Stimulated activated CD8-positive, alpha-beta memory T cell treated with anti-CD3 and anti-CD28 coated beads, Interleukin-2, amount 100 ng/mL, for 1 hour (primary cell): Measurements from ENCODE around the gene NELFCD.
"Not testable (repeated sequence)": the region's sequence is repeated elsewhere in the genome, so short reads cannot be mapped to it uniquely, and the experiment has no call there.

ENCODE experiments used
- DNase-seq, 2 donors: peaks; one replicate each; pipeline ENCODE4 v3.0.0-alpha.2; 2020; ENCODE audit warnings: low read depth in 2 of 2

The NELFCD gene

DNA sequence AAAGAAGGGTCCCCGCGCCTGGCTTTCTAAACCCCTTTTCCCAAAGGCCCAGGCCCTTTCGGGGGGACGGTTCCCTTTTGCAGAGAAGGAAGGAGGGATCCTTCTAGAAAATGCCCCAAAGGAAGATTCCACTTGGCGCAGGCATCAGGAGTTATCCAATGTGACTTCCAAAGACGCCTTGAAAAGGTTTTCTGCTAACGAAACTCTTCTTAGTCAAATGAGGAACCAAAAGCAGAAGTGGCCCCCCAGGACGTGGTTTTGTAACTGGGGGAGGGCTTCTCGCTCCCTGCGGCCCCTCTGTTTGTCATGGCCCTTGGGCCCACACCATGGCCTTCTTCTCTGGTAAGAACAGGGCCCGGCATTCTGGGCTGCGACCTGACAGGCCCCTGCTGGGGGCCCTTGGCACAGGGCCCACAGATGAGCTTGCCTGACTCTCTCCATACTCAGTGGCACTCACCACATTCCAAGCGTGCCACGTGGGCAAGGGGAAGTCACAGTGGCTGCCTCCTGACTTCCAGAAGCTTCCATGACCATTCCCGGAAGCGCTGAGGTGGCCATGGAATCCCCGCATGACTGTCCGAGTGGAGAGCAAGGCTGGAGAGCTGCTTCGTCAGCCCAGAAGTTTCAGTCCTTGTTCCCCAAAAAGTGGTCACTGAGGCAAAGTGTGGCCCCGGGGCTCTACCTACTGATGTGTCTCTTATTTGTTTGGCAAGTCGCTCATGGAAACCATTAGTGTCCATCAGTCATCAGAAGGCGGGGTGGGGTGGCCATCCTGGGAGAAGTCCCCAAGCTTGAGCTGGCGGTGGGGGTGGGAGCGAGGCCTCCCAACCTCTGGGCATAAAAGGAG, 26.8 kb downstream of the NELFCD start:
- DNase-seq: no peak

DNA sequence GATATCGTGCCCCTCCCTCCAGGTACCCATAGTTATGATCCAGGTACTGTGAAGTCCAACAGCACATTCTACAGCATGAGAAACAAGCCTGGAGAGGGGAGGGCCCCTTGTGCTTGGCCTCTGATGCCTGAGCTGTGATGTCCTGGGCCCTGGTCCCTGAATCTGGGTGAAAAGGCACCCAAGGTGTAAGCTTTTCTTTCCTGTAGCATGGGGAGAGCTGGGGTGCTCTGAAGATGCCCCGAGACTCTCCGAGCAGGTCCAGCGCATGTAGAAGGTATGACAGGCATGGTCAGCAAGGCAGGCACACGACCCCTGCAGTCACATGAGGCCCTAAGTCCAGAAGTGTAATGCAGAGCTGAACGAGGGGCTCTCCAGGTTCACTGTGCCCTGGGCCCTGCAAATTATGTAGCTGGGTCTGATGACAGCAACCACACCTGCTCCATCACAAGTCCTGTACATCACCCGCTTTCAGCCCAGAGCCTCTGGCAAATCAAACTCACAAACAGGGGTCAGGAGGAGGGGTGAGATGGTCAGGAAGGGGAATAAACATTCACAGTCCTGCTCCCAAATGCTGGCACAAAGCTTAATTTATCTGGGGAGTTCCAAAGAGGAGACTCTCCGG, 27.8 kb downstream of the NELFCD start:
- no peak for DNase-seq

GRCh38 chr20:59010321-59010994, 29.4 kb downstream of the NELFCD start:
- no peak for DNase-seq

DNA sequence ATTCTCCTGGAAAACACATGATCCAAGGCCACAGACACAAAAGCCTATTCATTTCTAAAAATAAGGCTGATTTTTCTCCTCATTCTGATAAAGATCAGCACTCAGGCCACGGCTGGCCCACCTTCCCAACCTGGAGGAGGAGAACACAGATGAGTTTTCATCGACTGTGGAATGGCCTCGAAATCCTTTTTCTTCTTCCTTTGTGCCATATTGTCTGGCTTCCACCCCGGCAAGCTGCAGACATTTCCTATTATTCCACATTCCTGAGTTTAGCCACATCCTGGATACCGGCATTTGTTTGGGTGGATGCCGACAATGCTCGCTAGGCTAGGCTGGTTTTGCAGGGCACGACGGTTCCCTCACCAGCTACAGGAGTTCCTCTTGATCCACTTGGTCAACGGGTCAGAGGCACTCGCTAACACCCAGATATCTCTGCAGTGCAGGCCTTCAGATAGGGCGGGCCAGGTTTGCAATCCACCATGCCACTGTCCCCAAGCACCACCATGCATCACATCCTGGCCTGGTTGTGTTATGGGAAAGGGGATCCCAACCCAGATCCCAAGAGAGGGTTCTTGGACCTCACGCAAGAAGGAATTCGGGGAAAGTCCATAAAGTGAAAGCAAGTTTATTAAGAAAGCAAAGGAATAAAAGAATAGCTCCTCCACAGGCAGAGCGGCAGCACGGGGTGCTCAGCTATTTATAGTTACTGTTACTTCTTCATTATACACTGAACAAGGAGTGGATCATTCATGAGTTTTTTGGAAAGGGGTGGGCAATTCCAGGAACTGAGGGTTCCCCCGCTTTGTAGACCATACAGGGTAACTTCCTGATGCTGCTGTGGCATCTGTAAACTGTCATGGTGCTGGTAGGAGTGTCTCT, 30.2 kb downstream of the NELFCD start:
- no peak for DNase-seq

DNA sequence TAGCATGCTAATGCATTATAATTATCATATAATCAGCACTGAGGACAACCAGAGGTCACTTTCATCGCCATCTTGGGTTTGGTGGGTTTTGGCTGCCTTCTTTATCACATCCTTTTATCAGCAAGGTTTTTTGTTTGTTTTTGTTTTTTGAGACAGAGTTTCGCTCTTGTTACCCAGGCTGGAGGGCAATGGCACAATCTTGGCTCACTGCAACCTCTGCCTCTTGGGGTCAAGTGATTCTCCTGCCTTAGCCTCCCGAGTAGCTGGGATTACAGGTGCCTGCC, 30.8 kb downstream of the NELFCD start:
- not testable (repeated sequence) for DNase-seq

GRCh38 chr20:59013031-59013951, 32.2 kb downstream of the NELFCD start:
- no peak for DNase-seq

DNA sequence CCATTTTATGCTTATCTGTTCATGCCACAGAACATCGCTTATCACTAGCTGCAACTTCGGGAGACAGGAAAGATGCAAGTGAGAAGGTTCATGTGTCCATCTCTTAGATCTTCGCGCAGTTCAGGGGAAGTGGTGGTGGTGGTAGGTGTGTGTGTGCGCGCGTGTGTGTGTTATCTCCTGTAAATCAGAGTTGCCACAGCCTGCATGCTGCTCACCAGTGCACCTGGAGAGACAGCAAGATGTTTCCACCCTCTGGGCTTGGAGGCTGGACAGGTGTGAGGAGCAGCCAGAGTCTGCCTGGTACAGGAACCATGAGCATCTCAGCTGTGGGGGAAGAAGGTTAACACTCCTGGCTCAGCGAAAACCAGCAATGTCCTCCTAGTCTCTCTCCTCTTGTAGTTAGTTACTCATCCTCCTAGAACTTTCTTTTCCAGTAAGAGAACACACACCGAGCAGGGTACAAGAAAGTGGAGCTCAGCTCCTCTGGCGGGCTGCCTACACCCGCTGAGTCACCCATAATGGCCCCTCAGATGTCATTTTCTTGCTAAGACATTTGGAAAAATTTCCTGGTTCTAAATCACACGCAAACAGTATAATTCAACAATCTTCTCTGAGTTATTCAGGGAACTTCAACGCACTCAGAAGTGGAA, 33.0 kb downstream of the NELFCD start:
- no peak for DNase-seq

- no peak for DNase-seq
Observed at GRCh38 chr20:59014680-59015389, 33.8 kb downstream of the NELFCD start.

DNA sequence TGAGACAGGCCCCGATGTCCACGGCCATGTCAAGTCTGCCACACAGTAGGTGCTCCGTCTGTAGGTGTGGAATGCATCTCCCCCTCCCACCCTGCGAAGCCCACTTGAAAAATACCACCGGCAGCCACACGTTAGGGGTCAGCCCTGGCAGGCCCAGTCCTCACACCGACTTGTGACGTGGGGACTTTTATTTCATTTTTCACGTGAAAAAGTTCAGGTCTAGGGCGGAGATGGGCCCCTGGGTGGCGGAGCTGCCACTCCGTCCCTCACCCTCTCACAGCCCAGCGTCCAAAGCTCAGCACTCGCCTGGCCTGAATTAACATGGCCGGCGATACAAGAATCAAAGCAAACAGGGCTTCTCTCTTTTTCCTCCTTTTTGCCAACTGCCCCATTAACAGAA, 34.4 kb downstream of the NELFCD start:
- no peak for DNase-seq

DNA sequence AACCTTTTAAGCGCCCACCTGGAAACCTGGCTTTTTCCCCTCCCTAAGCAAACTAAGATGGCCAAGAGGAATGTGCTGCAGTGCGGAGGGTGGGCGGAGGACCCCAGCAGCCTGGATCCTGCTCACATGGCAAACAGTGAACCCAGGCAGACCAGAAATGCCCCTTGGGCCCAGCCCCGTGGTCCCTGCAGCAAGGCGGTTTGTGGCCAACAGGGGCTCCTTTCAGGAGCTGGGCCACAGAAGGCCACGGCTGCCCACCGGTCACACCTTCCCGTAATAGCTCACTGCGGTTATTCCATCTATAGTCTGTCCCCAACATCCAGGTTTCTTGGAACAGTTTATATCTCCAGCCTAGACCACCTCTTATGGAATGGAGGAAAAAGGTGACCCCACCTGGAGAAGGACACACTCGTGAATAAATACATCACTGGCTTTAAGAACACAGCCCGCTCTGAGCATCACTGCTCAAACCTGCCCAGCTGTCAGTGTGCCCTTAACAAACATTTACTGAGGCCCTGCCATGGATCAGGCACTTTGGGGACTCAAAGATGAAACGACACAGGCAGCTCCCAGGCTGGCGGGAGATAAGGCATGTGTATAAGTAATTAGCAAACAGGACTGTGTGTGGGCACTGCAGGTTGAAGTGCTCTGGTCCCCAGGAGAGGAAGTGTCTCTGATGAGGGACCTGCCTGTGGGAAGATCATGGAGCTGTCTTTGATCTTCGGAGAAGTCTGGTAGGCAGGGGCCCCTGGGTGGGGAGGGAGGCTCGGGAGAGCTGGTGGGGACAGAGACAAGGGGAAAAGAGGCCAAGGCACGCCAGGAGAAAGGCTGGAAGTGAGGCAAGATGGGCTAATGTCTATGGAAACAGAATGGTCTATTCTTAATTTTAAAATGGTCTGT, 35.0 kb downstream of the NELFCD start:
- no peak for DNase-seq

DNA sequence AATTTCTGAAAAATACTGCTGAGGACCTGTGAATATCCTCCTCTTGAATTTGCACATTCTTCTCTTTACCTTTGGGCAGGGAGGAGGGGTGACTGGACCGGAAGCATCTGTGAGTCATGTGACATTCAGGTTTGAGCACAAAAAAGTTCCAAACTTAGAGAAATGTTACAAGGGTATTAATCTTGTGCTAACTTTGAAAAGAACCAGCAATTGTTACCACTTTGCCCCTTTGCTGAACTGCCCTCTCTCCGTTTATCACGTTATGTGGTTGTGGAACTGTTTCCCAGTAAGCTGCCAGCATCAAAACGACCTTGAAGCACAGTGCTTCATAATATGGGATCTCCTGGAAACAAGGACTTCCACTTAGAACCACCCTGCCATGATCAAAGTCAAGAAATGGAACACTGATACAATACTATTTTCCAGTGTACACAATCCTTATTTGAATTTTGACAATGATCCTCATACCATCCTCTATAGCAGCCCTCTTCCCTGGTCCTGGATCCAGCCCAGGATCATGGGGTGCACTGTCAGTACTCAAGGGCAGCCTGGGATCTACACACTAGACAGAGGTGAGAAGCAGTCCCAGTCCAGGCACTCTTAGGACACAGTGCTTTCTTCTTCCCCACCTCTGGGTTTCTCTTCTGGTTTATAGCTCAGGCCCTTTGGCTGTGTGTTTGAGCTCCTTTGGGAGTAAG, 35.9 kb downstream of the NELFCD start:
- DNase-seq: no peak

DNA sequence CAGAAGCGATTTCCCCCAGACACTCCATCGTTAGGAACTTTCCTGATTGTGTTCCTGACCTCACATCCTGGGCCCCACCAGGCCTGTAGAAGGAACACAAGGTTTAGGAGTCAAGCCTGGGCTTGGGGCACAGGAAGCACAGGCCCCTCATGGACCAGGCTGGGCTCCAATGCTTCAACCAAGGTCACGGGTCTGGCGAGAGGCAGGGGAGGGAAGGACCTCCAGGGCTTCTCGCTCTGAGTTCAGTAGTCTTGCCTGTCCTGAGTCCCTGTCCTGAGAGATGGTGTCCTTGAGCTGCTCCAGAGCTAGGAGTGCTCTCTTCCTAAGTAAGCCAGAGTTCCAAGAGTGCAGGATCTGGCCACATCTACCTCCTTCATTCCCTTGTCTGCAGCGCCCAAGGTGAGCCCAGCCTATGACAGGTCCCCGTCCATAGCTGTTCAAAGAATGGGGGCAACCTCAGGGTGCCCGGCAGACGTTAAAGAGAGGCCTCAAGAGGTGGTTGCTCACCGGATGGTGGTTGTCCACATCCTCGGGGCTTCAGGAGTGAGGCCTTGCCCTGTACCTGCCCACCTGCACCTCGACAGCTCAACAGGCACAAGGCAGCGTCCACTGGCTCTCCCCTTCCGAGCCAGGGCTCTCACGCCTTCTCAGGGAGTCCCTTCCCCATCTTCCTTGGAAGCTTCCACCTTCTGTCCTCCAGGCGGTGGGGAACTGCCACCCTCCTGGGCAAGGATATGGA, 36.6 kb downstream of the NELFCD start:
- DNase-seq: no peak

DNA sequence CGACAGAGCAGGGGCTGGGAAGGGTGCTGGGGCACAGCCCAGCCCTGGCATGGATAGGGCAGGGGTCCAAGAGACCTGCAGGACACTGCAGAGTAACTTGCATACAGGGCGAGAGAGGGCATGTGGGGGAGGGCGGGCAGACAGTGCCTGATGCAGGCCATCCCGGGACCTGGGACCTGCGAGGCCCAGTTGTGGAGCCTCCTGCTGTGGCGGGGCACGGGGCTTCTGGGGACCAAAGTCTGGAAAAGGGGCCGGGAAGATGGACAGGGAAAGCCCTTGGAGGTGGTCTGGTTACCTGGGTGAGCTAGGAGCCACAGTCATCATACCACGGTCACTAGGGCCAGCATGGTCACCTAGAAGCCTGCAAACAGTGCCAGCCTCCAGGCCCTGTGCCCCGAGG, 37.8 kb downstream of the NELFCD start:
- DNase-seq: no peak

- DNase-seq: no peak
Observed at GRCh38 chr20:59019217-59019616, 38.2 kb downstream of the NELFCD start, which contains the start of gene TUBB1. TSS of gene TUBB1 (plus strand) at chr20:59019429. CDS start at chr20:59019523, 94 bp downstream.

DNA sequence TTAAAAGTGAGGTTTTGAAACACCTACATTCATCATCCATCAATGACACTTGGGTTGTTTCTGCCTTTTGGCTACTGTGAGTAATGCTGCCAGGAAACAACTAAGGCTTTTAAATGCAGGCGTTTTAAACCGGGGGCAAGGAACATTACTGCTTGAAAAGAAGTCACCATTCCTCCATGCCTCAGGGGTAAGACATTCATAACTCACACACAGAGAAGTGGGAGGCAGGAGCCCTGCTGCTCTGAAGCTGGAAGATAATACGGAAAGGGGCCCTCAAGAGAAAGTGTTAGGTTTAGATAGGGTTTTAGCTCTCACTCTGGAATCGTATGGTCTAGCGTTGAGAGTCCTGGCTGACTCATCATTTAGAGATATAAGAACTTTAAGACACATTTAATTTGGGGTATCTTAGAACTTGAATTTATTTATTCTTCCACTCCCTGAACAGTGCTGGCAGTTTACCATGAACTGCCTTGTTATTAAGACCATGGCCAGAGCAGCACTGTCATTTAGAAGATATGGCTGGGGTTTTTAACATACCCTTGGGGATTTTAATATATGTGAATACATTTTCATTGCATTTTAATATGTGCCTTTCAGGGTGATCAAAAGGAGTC, 40.0 kb downstream of the NELFCD start:
- DNase-seq: no peak

GRCh38 chr20:59022754-59023153, 41.7 kb downstream of the NELFCD start:
- DNase-seq: no peak

GRCh38 chr20:59023616-59024015, 42.6 kb downstream of the NELFCD start:
- DNase-seq: no peak
